GM19452 (cell line): ENCODE measurements around the gene POLR3A.

Source experiments
- ATAC-seq: cut with Tn5 transposase; IDR thresholded peaks from one replicate; pipeline ENCODE4 v1.9.1; 2021; ENCODE audit not compliant: unreplicated experiment

POLR3A gene

DNA sequence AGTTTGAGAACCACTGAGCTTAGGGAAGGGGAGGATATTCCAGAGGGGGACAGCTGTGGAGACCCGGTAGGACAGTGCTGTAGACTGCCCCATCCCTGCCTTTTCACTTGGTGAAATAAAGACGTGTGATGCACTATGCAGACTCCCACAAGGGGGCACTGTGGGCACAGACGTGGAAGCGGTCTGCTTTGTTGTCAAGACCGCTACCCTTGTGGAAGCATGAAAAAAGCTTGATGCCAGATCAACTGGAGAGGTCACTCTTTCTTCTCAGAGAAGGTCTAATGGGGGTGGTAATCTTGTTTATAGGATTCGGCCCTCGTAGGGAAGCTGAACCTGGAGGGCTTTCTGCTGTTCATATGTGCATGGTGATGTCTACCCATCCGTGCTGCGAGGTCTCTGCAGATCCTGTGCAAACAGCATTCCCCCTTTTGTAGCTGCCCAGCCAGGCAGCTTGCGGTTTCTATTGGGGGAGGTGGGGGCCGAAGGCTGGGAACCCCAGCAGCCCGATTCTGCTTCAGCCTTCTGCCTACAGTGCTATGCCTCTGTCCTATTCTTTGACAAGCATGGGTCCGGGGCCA is 18.1 kb upstream of the POLR3A start:
- peak; percentile 57 for ATAC-seq

DNA sequence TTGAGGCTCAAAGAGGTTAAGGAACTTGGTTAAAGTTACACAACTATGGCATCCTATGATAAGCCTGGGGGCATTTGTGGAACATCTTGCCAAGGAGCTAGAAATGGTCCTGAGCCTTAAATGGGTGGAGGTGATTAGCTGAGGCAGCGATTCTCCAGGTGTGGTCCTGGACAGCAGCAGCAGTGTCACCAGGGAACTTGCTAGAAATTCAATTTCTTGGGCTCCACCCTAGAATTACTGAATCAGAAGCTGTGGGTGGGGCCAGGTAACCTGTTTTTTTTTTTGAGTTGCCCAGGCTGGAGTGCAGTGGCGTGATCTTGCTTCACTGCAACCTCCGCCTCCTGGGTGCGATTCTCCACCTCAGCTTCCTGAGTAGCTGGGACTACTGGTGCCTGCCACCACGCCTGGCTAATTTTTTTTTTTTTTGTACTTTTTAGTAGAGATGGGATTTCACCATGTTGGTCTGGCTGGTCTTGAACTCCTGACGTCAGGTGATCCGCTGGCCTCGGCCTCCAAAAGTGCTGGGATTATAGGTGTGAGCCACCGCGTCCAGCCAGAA is 17.5 kb upstream of the POLR3A start:
- no peak for ATAC-seq

DNA sequence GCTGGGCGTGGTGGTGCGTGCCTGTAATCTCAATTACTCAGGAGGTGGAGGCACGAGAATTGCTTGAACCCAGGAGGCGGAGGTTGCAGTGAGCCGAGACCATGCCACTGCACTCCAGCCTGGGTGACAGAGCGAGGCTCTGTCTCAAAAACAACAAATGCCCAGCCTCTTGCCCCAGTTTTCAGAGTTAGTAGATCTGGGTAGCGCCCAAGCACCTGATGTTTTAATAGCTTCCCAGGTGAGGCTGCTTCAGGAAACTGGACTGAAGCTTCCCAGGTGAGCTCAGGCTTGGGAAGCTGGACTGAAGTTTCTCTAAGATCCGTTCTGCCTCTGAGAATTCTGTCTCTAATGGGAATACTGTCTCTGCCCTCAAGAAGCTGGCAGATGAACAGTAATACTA is 16.5 kb upstream of the POLR3A start:
- ATAC-seq, result no peak

DNA sequence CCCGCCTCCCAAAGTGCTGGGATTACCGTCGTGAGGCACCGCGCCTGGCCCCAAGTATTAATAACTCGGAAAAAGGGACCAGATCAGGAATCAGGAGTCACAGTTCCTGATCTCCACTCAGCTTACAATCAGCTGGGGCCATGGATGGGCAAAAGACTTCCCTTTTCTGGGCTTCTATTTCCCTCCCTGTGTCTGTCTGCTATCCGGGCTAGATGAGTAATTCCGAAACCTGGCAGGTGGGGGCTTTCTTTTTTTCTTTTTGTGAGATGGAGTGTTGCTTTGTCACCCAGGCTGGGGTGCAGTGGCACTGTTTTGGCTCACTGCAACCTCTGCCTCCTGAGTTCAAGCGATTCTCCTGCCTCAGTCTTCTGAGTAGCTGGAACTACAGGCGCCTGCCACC is 15.9 kb upstream of the POLR3A start:
- ATAC-seq, result peak; percentile 65

DNA sequence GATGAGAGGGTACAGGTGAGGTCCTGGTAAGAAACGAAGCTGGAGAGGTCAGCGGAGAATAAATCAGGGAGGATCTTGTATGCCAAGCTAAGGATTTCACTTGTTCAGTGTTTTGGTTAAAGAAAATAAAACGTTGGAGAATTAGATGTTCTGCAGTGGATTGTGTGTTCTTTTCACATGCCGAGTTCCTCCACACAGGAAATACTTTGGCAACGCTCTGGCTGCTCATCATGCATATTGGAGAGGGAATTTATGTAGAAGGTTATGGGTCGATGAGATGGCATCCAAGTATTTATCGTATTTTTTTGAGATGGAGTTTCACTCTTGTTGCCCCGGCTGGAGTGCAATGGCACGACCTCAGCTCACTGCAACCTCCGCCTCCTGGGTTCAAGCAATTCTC is 15.4 kb upstream of the POLR3A start:
- no peak for ATAC-seq

DNA sequence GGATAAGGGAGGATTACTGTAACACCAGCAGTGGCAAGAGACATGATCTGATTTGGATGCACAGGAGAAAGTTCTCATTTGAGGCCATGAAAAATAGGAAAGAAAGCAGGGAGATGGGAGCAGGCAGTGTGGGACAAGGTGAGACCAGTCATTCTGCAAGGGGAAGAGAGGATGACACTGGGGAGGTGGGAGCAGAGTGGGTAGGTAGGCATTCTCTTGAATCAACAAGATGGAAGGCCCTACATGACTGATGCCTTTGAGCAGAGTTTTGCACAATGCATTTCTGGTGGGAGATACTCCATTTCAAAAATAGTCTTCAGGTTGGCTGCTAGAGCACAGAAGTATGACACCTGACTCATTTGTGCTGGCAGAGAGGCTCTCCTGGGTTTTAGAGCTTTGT is 14.9 kb upstream of the POLR3A start:
- ATAC-seq, result no peak

DNA sequence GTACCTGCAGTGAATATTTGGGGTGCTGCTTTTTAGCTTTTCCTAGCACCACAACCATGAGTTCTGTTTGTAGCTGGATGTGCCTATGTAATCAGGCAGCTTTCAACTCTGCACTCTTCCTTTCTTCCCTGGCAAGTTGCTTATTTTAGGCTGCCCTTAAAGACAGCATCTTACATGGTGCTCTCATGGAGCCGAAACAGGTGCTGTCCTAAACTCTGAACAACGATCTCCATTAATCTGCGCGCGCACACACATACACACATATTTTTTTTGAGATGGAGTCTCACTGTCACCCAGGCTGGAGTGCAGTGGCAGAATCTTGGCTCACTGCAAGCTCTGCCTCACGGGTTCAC is 13.4 kb upstream of the POLR3A start:
- ATAC-seq, result no peak

DNA sequence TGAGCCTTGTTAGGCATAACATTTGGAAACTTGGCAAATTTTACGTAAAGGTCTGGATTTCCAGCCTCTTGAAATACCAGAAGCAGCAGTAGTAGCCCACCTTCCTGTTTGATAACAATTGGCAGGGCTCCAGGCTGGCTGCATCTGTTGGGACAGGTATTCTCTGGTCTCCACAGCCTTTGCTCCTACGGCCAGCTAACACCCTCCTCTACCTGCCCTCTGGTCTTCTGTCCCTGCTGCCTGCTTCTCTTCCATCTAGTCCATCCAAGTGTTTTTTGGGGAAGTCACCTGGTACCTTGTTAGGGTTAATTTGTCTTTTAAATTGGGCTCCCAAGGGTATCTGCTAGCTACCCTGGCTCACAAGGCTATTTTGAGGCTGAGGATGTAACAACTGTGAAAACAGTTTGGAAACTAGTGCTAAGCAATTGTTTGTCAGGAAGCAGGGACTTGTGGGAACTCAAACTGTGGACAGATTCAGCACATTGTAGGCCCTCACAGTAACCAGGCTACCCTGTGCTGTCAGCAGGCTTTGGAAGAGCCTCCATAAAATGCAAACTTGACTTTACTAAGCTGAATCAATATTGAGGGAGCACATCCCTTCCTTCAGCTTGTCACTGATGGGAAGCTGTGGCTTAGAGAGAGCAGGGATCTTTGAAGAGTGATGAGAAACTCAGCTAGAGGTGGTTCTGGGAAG is 12.9 kb upstream of the POLR3A start:
- ATAC-seq, result no peak

DNA sequence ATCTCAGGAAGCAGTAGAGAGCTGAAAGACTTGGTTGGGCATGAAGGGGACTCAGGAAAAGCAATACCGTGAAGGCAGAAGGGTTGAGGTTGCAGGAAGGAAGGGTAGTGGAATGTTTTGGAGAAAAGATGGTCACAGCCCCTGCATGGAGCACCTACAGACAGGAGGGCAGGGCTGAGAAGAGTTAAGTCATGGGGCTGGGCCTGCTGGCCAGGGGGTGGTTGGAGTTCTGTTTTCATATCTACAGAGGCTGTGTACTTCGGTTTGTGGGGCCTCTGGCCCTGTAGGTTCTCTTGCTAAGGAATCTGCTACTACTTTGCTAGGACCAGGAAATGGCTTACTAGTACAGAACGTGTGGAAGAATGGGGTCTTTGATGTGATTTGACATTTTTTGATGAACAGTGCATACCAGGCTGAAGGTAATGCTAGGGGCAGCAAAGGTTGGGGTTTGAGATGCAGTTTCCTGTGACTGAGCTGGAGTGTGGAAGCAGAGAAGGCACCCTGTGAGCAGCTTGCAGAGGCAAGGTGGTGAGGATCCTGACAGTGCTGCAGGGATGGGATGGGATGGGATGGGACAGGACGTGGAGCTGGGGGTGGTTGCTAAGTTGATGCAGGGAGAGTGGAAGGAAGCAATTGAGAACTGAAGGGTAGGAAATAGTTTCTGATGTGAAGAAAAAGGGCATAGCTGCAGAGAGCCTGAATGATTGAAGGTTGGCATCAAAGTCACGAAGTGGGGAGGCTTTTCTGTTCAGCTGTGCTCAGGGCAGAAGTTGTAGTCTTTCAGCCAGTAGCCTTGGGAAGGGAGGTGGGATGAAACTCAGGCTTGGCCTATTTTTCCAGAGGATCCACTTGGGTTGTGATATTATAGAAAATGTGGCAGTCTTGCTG is 12.1 kb upstream of the POLR3A start:
- ATAC-seq, result no peak

DNA sequence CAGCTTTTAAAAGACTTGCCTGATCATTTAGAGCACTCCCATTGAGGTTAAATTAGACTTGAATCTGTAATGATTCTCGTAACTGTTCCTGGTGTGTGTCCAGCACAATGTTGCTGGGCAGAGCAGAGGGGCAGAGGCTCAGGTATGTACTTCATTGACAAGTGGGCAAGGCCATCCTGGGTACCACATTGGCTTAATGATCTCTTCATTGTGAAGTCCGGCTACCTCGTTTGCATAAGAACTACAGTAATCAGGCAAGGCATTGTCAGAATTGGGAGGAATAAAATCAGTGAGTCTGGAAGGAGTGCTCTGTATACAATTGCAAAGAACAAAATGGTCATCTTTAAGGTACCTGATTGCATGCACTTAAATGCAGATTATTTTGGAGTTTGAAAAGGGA is 10.4 kb upstream of the POLR3A start:
- ATAC-seq, result no peak

DNA sequence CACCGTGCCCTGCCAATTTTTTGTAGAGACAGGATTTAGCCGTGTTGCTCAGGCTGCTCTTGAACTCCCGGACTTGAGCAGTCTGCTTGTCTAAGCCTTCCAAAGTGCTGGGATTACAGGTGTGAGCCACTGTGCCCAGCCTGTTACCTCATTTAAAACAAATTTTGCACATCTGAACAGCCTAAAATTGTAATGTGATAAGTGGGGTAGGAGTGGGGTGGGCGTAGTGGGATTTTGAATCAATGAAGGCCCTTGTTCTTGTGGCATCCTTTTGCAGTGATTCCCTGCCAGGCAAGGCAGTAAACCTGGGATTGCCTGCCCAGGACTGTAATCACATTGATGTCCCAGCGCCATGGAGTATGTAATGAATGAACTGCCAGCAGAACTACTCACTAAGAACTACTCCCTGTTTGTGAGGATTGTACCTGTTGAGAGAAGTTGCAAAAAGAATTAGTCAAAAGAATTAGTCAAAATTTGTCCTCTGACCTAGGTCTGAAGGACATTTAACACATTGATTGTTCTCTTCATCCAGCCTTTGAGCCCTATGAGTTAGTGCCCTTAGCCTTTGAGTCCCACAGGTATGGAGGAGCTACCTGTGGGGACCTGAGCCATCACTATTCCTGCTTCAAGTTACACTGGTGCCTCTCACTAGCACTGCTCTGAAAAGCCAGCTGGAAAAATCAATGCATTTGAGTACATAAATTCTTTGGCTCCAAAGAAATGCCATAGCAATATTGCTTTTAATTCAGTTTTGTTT is 9.7 kb upstream of the POLR3A start:
- no peak for ATAC-seq

DNA sequence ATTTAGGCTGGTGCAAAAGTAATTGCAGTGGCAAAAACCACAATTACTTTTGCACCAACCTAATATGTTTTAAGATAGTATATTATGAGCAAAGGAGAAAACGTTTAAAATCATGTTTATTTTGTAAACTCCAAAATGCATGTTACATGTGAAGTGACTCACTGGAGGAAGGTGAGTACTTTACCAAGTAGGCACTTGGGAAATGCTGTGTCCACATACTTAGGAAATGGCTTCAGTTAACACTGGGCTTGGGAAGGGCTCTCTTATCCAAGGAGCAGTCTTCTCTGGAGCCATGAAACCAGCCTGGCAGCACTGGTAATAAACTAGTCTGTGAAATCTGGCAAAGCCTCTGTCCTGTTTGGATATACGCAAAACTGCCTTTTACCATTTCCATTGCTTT is 8.8 kb upstream of the POLR3A start:
- ATAC-seq, result no peak

DNA sequence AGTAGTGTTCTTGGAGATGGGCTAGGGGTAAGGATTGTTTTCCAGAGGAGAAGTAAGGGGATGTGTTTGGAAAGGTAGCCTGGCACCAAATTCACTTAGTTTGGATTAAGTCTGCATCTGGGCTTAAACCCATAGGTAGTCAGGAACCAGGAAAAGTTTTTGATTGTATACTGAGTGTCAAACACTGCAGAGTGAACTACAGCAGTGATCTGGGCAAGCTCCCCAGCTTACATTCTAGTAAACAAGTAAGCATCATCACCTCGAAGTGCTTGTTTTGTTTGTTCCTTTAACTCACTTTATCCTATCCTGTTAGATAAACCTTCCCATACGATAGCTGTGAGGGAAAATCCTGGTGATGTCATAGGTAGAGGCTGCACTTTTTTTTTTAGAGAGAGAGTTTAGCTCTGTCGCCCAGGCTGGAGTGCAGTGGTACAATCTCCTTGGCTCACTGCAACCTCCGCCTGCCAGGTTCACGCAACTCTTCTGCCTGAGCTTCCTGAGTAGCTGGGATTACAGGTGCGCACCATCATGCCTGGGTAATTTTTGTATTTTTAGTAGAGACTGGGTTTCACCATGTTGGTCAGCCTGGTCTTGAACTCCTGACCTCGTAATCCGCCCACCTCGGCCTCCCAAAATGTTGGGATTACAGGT is 6.7 kb upstream of the POLR3A start:
- ATAC-seq, result no peak

DNA sequence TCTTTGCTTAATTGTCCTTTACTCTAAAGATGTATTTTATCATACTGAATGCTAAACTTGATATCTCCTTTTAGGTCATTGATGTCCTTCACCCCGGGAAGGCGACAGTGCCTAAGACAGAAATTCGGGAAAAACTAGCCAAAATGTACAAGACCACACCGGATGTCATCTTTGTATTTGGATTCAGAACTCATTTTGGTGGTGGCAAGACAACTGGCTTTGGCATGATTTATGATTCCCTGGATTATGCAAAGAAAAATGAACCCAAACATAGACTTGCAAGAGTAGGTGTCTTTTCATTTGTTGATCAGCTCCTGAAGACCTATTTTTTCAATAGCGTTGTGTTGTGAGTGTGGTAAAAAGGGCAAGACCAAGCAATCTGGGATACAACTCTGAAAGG is 6.1 kb upstream of the POLR3A start:
- ATAC-seq, result no peak

DNA sequence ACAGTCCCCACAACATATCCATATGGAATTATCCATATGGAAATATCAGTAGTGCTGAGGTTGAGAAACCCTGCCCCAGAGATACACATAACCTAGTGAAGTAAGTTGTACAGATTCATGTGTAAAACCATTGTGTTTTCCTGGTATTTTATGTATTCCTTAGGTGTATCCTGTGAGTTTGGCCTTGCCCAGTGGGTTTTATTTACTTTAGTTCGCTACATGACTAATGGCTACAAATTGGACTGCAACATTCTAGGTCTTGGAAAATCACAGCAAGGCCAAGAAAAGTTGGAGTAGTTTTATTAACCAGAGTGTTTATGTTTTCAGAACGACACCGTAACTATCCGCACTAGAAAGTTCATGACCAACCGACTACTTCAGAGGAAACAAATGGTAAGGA is 5.7 kb upstream of the POLR3A start:
- ATAC-seq, result no peak

DNA sequence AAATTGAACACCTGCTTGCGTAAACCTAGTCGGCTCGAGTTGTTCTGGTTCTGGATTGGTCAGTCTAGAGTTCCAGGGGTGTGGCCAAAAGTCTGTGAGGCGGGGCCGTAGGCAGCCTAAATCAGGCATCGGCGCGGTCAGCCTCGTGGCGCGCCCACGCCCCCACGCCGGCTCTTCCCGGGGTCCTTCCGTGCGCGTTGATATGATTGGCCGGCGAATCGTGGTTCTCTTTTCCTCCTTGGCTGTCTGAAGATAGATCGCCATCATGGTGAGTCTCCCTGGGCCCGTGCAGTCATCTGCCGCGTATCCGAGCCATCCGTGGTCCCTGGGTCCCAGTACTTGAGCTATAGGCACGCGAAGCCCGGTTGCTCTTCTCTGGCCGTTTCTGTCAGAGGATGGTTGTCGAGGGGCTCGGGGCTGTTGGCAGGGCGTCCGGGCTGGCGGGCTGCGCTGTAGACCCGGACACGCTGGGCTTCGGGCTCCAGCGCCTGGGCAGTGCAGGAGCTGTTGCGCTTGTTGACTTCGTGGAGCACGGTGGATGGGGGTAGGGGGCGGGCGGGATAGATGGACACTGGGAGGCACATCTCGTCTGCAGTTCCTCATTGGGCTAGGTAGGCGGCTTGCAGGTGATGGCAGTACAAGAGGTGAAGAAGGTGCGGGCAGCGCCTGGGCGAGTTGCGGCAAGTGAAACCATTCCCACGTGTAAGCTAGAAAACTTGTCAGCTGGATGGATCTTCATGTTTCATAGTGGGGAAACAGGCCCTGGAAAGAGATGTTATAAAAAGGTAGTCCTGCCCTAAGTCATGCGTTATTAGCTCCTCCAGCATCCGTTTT is 4.5 kb upstream of the POLR3A start, which contains the start of gene RPS24:
TSS of gene RPS24 (plus strand) at position 227 of the 834 bp plus-strand sequence. CDS start at position 266, 39 bp downstream.
- ATAC-seq, result peak; percentile 79

DNA sequence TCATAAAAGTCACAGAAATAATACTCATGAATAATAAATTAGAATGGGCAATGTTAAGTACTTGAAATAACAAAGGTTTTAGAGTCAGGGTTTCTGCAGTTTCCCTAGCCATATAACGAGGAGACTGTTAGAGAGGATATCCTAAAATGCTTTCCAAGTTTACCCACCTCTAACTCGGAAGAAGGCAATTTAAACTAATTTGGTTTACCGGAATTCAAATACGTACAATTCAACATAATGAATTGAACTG is 4.0 kb upstream of the POLR3A start:
- no peak for ATAC-seq

DNA sequence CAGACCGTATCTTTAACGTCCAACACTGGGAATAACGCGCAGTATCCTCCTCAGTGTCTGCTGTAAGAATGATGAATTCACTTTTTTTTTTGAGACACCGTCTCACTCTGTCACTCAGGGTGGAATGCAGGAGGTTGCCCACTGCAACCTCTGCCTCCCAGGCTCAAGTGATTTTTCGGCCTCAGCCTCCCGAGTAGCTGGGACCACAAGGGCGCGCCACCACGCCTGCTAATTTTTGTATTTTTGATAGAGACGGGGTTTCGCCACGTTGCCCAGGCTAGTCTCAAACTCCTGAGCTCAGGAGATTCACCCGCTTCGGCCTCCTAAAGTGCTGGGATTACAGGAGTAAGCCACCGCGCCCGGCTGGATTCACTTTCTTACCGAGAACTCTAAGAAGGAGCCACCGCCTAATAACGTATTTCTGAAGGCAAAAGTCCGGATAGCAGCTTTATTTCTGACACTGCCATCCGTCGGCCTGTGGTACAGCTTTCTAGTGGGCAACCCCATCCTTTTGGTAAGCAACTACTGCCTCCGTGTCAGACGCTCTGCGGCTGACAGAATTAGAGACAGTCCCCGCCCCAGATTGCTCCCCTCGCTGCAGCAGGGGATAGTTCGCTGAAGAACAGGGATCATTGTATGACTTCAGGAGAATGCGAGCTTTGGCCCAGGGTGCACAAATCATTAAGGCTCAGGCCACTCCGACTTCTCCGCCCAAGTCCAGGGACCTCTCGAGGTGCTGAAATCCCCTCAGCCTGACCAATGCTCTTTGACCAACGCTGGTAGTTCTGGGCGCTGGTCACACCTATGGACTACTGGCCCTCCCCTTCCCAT is 662 bp downstream of the POLR3A start:
- peak; percentile 2 for ATAC-seq
